Panc1 (cell line): ENCODE data around the gene ROR1. TPM values are rescaled to one million over a fixed set of nuclear protein-coding genes. Genes with fewer than 3 reads are reported as not detected.

Experiments
- ATAC-seq: fragments of 200-7000 bp; cut with Tn5 transposase; 2 replicates; pipeline ENCODE4 v1.9.1; 2020; ENCODE audit warnings: mild to moderate bottlenecking, moderate library complexity
- BruUV-seq: library from RNA; stranded (reverse); fragments of 400-500 nt; replicated peaks from 2 replicates; lab custom pipeline; 2021; lab: Mats Ljungman, UMichigan
- CTCF ChIA-PET: fragments of 300-600 bp; sonication (Branson Sonifier 250); formaldehyde crosslinking; loops from one replicate; lab custom pipeline; 2022; ENCODE audit warnings: antibody characterized with exemption; lab: Charles Lee
- POLR2A ChIA-PET: fragments of 300-600 bp; sonication (Branson Sonifier 250); formaldehyde crosslinking; loops from one replicate; lab custom pipeline; 2022; ENCODE audit warnings: antibody characterized with exemption; lab: Charles Lee
- DNase-seq: peaks from one replicate; pipeline ENCODE4 v3.0.0-alpha.2; 2010; ENCODE audit warnings: low read depth, low spot score
- H3K27ac ChIP-seq: 2 replicates; pipeline ENCODE4 v1.5.1; 2011; ENCODE audit warnings: mild to moderate bottlenecking, low read length, inconsistent platforms
- H3K27me3 ChIP-seq: fragments of 200-500 bp; sonication (Bioruptor generic); 2 replicates; pipeline ENCODE4 v1.6.0; 2014; ENCODE audit warnings: low read length, inconsistent platforms; ENCODE audit not compliant: control insufficient read depth, insufficient read depth
- H3K36me3 ChIP-seq: fragments of 200-500 bp; sonication (Bioruptor generic); 2 replicates; pipeline ENCODE4 v1.5.1; 2014; ENCODE audit warnings: inconsistent platforms, mild to moderate bottlenecking, low read length, moderate library complexity; ENCODE audit not compliant: control insufficient read depth, insufficient read depth
- H3K4me1 ChIP-seq: 2 replicates; pipeline ENCODE4 v1.5.1; 2011; ENCODE audit warnings: inconsistent platforms, mild to moderate bottlenecking, low read length, moderate library complexity; ENCODE audit not compliant: control insufficient read depth, insufficient read depth
- H3K4me3 ChIP-seq, 2 experiments: 2 replicates each; pipeline ENCODE4 v1.5.1; 2011 to 2012; ENCODE audit warnings: low read depth in 2 of 2, low read length in 2 of 2, mild to moderate bottlenecking in 2 of 2, inconsistent platforms in 1 of 2, moderate library complexity in 1 of 2
- H3K9me3 ChIP-seq: fragments of 200-500 bp; sonication (Bioruptor generic); 2 replicates; pipeline ENCODE4 v1.5.1; 2014; ENCODE audit warnings: low read depth, mild to moderate bottlenecking, inconsistent platforms, low read length, moderate library complexity; ENCODE audit not compliant: control insufficient read depth, insufficient read depth
- CTCF ChIP-seq: fragments of 450-650 bp; IDR thresholded peaks from 2 replicates; pipeline ENCODE4 v1.5.1; 2017; ENCODE audit warnings: mild to moderate bottlenecking
- POLR2AphosphoS5 ChIP-seq: IDR thresholded peaks from 2 replicates; pipeline ENCODE4 v1.6.1; 2012; ENCODE audit warnings: mild to moderate bottlenecking, low read depth, low read length, moderate library complexity
- REST ChIP-seq, 2 experiments: IDR thresholded peaks; 2 replicates each; pipeline ENCODE4 v1.6.1; 2011 to 2012; ENCODE audit warnings: low read depth in 2 of 2, control low read depth in 1 of 2, low read length in 1 of 2, mild to moderate bottlenecking in 1 of 2, moderate library complexity in 1 of 2; ENCODE audit not compliant: insufficient read depth in 1 of 2
- SIN3A ChIP-seq: IDR thresholded peaks from 2 replicates; pipeline ENCODE4 v1.6.1; 2012; ENCODE audit warnings: low read depth, mild to moderate bottlenecking, low read length, moderate library complexity, borderline replicate concordance; ENCODE audit not compliant: insufficient read depth
- TCF7L2 ChIP-seq: IDR thresholded peaks from 2 replicates; pipeline ENCODE4 v1.6.1; 2011; ENCODE audit warnings: mild to moderate bottlenecking, low read depth, low read length, inconsistent platforms
- in situ Hi-C: cut with HindIII; loops from 2 replicates; pipeline ENCODE4 v1.10.0; 2016; ENCODE audit warnings: low sequenced_read_pairs, low pct_unique_long_range_greater_than_20kb
- intact Hi-C: fragments of 100-400 bp; cut with micrococcal nuclease; formaldehyde crosslinking; loops from one replicate; pipeline ENCODE4 v1.10.0; 2022; ENCODE audit not compliant: unreplicated experiment
- total RNA-seq: library from RNA; stranded (reverse); gene quantifications from one replicate; pipeline ENCODE4 v1.2.1, GENCODE V29; 2021; ENCODE audit not compliant: unreplicated experiment

ROR1 gene
- total RNA-seq, 1 experiment from 2014 or later: 19.3 TPM

DNA sequence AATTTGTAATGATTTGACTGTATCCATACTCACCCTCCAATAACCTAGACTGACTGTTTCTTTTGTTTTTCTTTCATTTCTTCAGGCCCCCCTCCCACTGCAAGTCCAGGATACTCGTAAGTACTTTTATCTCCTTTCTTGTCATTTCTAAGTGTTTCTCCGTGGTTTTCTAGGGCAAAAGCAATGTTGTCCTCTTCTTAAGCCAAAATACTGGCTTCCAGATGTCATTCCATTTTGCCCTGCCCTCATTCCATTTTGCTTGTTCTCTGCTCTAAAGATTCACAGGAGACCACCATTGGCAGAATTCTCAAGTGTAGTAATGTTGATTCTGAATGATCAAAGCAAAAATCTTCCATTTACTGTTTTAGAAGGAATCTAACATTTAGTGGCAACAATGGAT is 276.8 kb downstream of the ROR1 start:
- Histone ChIP-seq H3K36me3 (no peaks in the 10 kb centered on the region; the same call in 1 of the 2 replicates), H3K27me3 (no peaks in the 10 kb centered on the region), H3K4me1 (peaks cover 3% of the 10 kb centered on the region), H3K27ac (no peak overlapping the region), H3K4me3 (no peak overlapping the region), H3K9me3 (no peaks in the 10 kb centered on the region)
- intact Hi-C loops (no loop called here), in situ Hi-C loops (no loop called here)
- CTCF ChIA-PET: no interaction called here
- POLR2A ChIA-PET: no interaction called here
- ATAC-seq: no peak
- DNase-seq: no peak
- no peak for TF ChIP-seq SIN3A
- TF ChIP-seq POLR2AphosphoS5: no peak
- no peak for TF ChIP-seq TCF7L2
- BruUV-seq: no TSS peak

- BruUV-seq: no TSS peak
- no peak for ATAC-seq
- no peak for DNase-seq
- Histone ChIP-seq H3K27ac (no peak overlapping the region), H3K4me1 (peaks cover 3% of the 10 kb centered on the region), H3K4me3 (no peak overlapping the region), H3K27me3 (no peaks in the 10 kb centered on the region), H3K36me3 (no peaks in the 10 kb centered on the region; the same call in 1 of the 2 replicates), H3K9me3 (no peaks in the 10 kb centered on the region)
- intact Hi-C loops: no loop called here
- in situ Hi-C loops: no loop called here
- ChIA-PET POLR2A (no interaction called here), CTCF (no interaction called here)
- TF ChIP-seq CTCF (no peak), REST (IDR thresholded peaks at IDR 0.05; ENCODE audit: insufficient read depth in 1 of 2, low read depth in 2 of 2, low read length in 1 of 2) (no peak), SIN3A (no peak), POLR2AphosphoS5 (no peak), TCF7L2 (no peak)
Observed at GRCh38 chr1:64051796-64052195, 278.0 kb downstream of the ROR1 start.

DNA sequence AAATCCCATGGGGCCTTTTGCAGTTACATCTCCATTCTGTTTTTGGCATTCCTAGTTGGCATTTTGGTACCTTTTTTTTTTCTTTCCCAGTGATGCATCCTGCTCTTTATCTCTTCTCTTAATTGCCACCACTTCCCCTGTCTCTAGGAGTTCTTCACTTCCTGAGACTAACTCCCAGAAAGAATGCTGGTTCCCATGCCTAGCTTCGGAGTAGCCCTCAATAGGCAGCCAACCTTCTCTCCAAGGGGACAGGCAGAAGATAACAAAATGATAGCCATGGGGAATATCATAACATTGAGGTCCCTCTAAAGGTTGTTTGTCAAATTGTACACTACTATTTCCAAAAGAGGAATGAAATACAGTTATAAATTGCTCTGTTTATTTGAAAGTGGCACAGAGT is 279.0 kb downstream of the ROR1 start:
- TF ChIP-seq CTCF: no peak
- no peak for TF ChIP-seq POLR2AphosphoS5
- TF ChIP-seq TCF7L2: no peak
- TF ChIP-seq SIN3A: no peak
- no peak for TF ChIP-seq REST (IDR thresholded peaks at IDR 0.05; ENCODE audit: insufficient read depth in 1 of 2, low read depth in 2 of 2, low read length in 1 of 2)
- no peaks in the 10 kb centered on the region for H3K27me3 ChIP-seq
- in situ Hi-C loops: no loop called here
- H3K27ac ChIP-seq: no peak overlapping the region
- peaks cover 3% of the 10 kb centered on the region; the same call in 1 of the 2 replicates for H3K4me1 ChIP-seq
- H3K4me3 ChIP-seq: no peak overlapping the region
- intact Hi-C loops: no loop called here
- DNase-seq: no peak
- ChIA-PET POLR2A (no interaction called here), CTCF (no interaction called here)
- H3K9me3 ChIP-seq: no peaks in the 10 kb centered on the region
- H3K36me3 ChIP-seq: no peaks in the 10 kb centered on the region; the same call in 1 of the 2 replicates
- TSS peak; percentile 62 for BruUV-seq
- no peak for ATAC-seq
